Neural cell (in vitro differentiated cells): ENCODE data around the gene SLC12A7. TPM values are rescaled to one million over a fixed set of nuclear protein-coding genes. Genes with fewer than 3 reads are reported as not detected.

Experiments
- H2AFZ ChIP-seq: fragments of 200-600, 300-800 bp; sonication (generic), shearing (Covaris generic); 2 replicates; pipeline ENCODE4 v1.6.0; 2014; ENCODE audit warnings: low read depth, mild to moderate bottlenecking, antibody characterized with exemption, low read length, moderate library complexity
- H3F3A ChIP-seq: fragments of 200-600 bp; shearing (Covaris generic); 2 replicates; pipeline ENCODE4 v1.6.1; 2016; ENCODE audit warnings: mild to moderate bottlenecking, moderate library complexity, mixed read lengths, antibody characterized with exemption, low read length; ENCODE audit not compliant: insufficient read depth, poor library complexity, severe bottlenecking
- H3K27ac ChIP-seq: fragments of 200-600, 300-800 bp; sonication (generic), shearing (Covaris generic); 2 replicates; pipeline ENCODE4 v1.5.1; 2014; ENCODE audit warnings: mild to moderate bottlenecking, low read length, moderate library complexity
- H3K27me3 ChIP-seq: fragments of 300-800, 200-600 bp; sonication (generic), shearing (Covaris generic); 2 replicates; pipeline ENCODE4 v1.6.0; 2014; ENCODE audit warnings: mild to moderate bottlenecking, low read depth, low read length, moderate library complexity; ENCODE audit not compliant: insufficient read depth
- H3K36me3 ChIP-seq: fragments of 300-800, 200-600 bp; sonication (generic), shearing (Covaris generic); 2 replicates; pipeline ENCODE4 v1.5.1; 2014; ENCODE audit warnings: mild to moderate bottlenecking, antibody characterized with exemption, low read length, moderate library complexity; ENCODE audit not compliant: insufficient read depth
- H3K4me2 ChIP-seq: fragments of 300-800, 200-600 bp; sonication (generic), shearing (Covaris generic); 2 replicates; pipeline ENCODE4 v1.6.0; 2014; ENCODE audit warnings: mild to moderate bottlenecking, low read length
- H3K4me3 ChIP-seq: fragments of 300-800, 200-600 bp; sonication (generic), shearing (Covaris generic); 2 replicates; pipeline ENCODE4 v1.5.1; 2014; ENCODE audit warnings: mild to moderate bottlenecking, low read length, moderate library complexity
- H3K79me2 ChIP-seq: fragments of 200-600 bp; shearing (Covaris generic); replicated peaks from 2 replicates; pipeline ENCODE4 v1.6.0; 2014; ENCODE audit warnings: mild to moderate bottlenecking, low read length, moderate library complexity; ENCODE audit not compliant: insufficient read depth
- H3K9ac ChIP-seq: fragments of 300-800, 200-600 bp; sonication (generic), shearing (Covaris generic); 2 replicates; pipeline ENCODE4 v1.6.1; 2016; ENCODE audit warnings: mild to moderate bottlenecking, low read length, mixed read lengths
- H3K9me2 ChIP-seq: fragments of 200-600 bp; shearing (Covaris generic); 2 replicates; pipeline ENCODE4 v1.6.1; 2016; ENCODE audit warnings: mild to moderate bottlenecking, low read length, mixed read lengths; ENCODE audit not compliant: insufficient read depth
- H3K9me3 ChIP-seq: fragments of 200-600, 300-800 bp; sonication (generic), shearing (Covaris generic); 2 replicates; pipeline ENCODE4 v1.6.1; 2016; ENCODE audit warnings: mild to moderate bottlenecking, mixed run types, low read length, moderate library complexity, mixed read lengths
- H4K20me1 ChIP-seq: fragments of 200-600 bp; shearing (Covaris generic); 2 replicates; pipeline ENCODE4 v1.6.1; 2016; ENCODE audit warnings: mild to moderate bottlenecking, mixed run types; ENCODE audit not compliant: insufficient read depth
- CTCF ChIP-seq: fragments of 450-650 bp; IDR thresholded peaks from 2 replicates; pipeline ENCODE4 v1.5.1; 2014; ENCODE audit warnings: antibody characterized with exemption, mild to moderate bottlenecking, moderate library complexity; ENCODE audit not compliant: poor library complexity, severe bottlenecking
- EP300 ChIP-seq: fragments of 450-650 bp; conservative IDR thresholded peaks from 2 replicates; pipeline ENCODE4 v1.6.1; 2014; ENCODE audit warnings: antibody characterized with exemption, mild to moderate bottlenecking, moderate library complexity; ENCODE audit not compliant: poor library complexity, severe bottlenecking
- EZH2 ChIP-seq: fragments of 200-600, 300-800 bp; shearing (Covaris generic), sonication (generic); IDR thresholded peaks from 2 replicates; pipeline ENCODE4 v1.6.1; 2014; ENCODE audit warnings: antibody characterized with exemption, low read length, borderline replicate concordance, mild to moderate bottlenecking; ENCODE audit not compliant: insufficient read depth, poor library complexity, severe bottlenecking
- MXI1 ChIP-seq: fragments of 450-650 bp; conservative IDR thresholded peaks from 2 replicates; pipeline ENCODE4 v1.6.1; 2014; ENCODE audit warnings: antibody characterized with exemption, mild to moderate bottlenecking; ENCODE audit not compliant: poor library complexity, severe bottlenecking
- POLR2AphosphoS5 ChIP-seq: IDR thresholded peaks from 2 replicates; pipeline ENCODE4 v1.6.1; 2012
- RAD21 ChIP-seq: fragments of 450-650 bp; conservative IDR thresholded peaks from 2 replicates; pipeline ENCODE4 v1.6.1; 2014; ENCODE audit warnings: antibody characterized with exemption, mild to moderate bottlenecking, moderate library complexity
- REST ChIP-seq: IDR thresholded peaks from 2 replicates; pipeline ENCODE4 v1.6.1; 2012; ENCODE audit warnings: borderline replicate concordance
- SMC3 ChIP-seq: fragments of 450-650 bp; conservative IDR thresholded peaks from 2 replicates; pipeline ENCODE4 v1.6.1; 2014; ENCODE audit warnings: antibody characterized with exemption, mild to moderate bottlenecking, moderate library complexity; ENCODE audit not compliant: poor library complexity
- TAF1 ChIP-seq: IDR thresholded peaks from 2 replicates; pipeline ENCODE4 v1.6.1; 2012; ENCODE audit warnings: low read depth
- polyA plus RNA-seq: library from polyadenylated mRNA; depleted of rRNA; stranded (reverse); fragments of >200 nt; gene quantifications from 2 replicates; pipeline ENCODE4 v1.2.3, GENCODE V29; 2014

The SLC12A7 gene
- polyA plus RNA-seq, 1 donor from 2014 or later, result 4.5 TPM

DNA sequence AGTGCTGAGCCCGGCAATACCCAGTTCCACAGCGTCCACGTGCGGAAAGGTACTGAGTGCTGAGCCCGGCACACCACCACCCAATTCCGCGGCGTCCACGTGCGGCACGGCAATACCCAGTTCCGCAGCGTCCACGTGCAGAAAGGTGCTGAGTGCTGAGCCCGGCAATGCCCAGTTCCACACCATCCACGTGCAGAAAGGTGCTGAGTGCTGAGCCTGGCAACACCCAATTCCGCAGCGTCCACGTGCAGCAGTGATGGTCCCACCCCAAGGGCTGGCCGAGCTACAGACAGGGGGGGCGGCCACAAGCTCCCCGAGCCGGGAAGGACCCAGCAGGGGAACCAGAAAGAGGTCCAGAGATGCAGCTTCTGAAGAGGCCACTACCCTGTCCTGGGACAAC is 20.2 kb downstream of the SLC12A7 start:
- TF ChIP-seq RAD21 (no peak), POLR2AphosphoS5 (no peak), MXI1 (no peak), EP300 (no peak), EZH2 (no peak), REST (no peak), TAF1 (no peak), SMC3 (no peak), CTCF (no peak)
- H4K20me1 ChIP-seq, result no peaks in the 10 kb centered on the region
- no peak overlapping the region for H2AFZ ChIP-seq
- H3F3A ChIP-seq, result no peaks in the 10 kb centered on the region
- no peaks in the 10 kb centered on the region for H3K79me2 ChIP-seq
- no peaks in the 10 kb centered on the region for H3K9me2 ChIP-seq
- no peaks in the 10 kb centered on the region for H3K9me3 ChIP-seq
- no peaks in the 10 kb centered on the region for H3K36me3 ChIP-seq
- H3K4me2 ChIP-seq, result no peak overlapping the region
- no peak overlapping the region for H3K4me3 ChIP-seq
- H3K27me3 ChIP-seq, result no peaks in the 10 kb centered on the region
- H3K9ac ChIP-seq, result no peak overlapping the region
- H3K27ac ChIP-seq, result no peak overlapping the region

DNA sequence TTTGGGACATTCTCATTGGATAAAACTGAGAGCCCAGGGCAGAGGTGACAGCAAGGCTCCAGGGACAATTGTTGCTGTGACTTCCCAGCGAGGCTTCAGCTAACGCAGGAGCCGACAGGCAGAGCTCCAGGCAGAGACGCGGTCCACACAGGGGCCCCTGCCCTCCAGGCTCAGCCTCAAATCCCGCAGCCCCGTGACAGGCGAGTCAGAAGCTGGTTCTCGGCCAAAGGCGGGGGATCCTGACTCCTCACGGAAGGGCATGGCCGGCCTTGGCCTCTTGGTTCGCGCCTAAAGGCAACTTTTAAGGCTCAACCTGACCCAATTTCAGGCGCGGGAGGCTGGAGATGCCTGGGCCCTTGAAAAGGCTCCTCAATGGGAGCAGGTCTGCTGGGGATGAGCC is 21.3 kb downstream of the SLC12A7 start:
- Histone ChIP-seq H3K79me2 (no peaks in the 10 kb centered on the region), H3K4me2 (no peak overlapping the region), H3K36me3 (no peaks in the 10 kb centered on the region), H3K27ac (no peak overlapping the region), H2AFZ (no peak overlapping the region), H3K9ac (no peak overlapping the region), H3K9me2 (no peaks in the 10 kb centered on the region), H3K27me3 (no peaks in the 10 kb centered on the region), H4K20me1 (no peaks in the 10 kb centered on the region), H3K9me3 (no peaks in the 10 kb centered on the region), H3K4me3 (no peak overlapping the region), H3F3A (no peaks in the 10 kb centered on the region)
- no peak for TF ChIP-seq EZH2
- no peak for TF ChIP-seq RAD21
- no peak for TF ChIP-seq CTCF
- TF ChIP-seq TAF1, result no peak
